Activated T-helper 17 cell treated with anti-CD3 and anti-CD28 coated beads, Interleukin-2, amount 50 U/mL, for 72 hours (primary cell): ENCODE data around the gene COL19A1. TPM values are rescaled to one million over a fixed set of nuclear protein-coding genes. Genes with fewer than 3 reads are reported as not detected.

ENCODE experiments used
- ATAC-seq: fragments of 150-1000 bp; cut with Tn5 transposase; replicated peaks from 2 replicates; pipeline ENCODE4 v1.10.0; 2021; ENCODE audit warnings: mild to moderate bottlenecking, moderate library complexity
- H3K27ac Mint-ChIP-seq: one replicate; pipeline ENCODE4 v1.8.0; 2022; ENCODE audit warnings: mixed read lengths
- H3K27me3 Mint-ChIP-seq: one replicate; pipeline ENCODE4 v1.8.0; 2022; ENCODE audit warnings: mixed read lengths
- H3K36me3 Mint-ChIP-seq: one replicate; pipeline ENCODE4 v1.8.0; 2022; ENCODE audit warnings: low read depth, mild to moderate bottlenecking, mixed read lengths
- H3K4me1 Mint-ChIP-seq: one replicate; pipeline ENCODE4 v1.8.0; 2022; ENCODE audit warnings: mixed read lengths
- H3K4me3 Mint-ChIP-seq: one replicate; pipeline ENCODE4 v1.8.0; 2022; ENCODE audit warnings: mild to moderate bottlenecking, mixed read lengths
- H3K9me3 Mint-ChIP-seq: one replicate; pipeline ENCODE4 v1.8.0; 2022; ENCODE audit warnings: mixed read lengths
- total RNA-seq, 2 donors: library from RNA; stranded (reverse); gene quantifications; one replicate each; pipeline ENCODE4 v1.2.3, GENCODE V29; 2022

COL19A1 gene
- total RNA-seq, 2 donors from 2014 or later, result 0.48 to 1.3 TPM

DNA sequence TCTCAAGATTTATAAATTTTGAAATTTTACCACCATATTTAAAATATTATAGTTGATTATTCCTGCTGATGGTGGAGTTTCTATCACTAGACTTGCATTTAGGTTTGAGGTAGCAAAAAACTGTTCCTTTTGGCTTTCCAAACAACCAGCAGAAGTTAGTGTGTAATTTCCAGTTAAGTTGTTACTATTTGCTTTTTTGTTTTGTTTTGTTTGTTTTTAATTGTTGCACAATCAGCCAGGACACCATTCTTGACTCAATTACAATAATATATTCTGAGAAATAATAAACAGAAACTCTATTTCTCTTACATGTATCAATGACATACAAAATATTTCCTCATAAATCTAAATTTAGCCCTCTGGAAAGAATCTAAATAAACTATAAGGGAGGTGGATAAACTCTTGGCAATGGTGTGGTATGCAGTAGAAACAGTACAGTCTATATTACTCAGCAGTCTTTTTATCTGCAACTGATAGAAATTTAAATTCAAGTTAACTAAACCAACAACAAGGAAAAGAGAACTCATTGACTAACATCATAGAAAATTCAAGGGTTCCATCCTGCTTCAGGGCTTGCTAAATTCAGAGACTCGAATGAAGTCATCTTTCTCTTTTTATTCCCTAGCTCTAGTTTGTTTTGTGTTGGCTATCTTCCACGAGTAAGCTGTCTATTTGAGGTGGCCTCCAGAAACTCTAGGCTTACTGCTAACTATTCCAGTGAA lies 19.4 kb upstream of the COL19A1 start:
- Mint-ChIP-seq H3K4me3 (no peak overlapping the region), H3K36me3 (no peaks in the 10 kb centered on the region), H3K4me1 (no peaks in the 10 kb centered on the region), H3K9me3 (no peaks in the 10 kb centered on the region), H3K27ac (no peak overlapping the region), H3K27me3 (peaks cover 17% of the 10 kb centered on the region)
- no peak for ATAC-seq

GRCh38 chr6:69847492-69847788 lies 18.9 kb upstream of the COL19A1 start:
- no peak overlapping the region for H3K27ac Mint-ChIP-seq
- no peaks in the 10 kb centered on the region for H3K9me3 Mint-ChIP-seq
- no peak for ATAC-seq
- H3K4me1 Mint-ChIP-seq, result no peaks in the 10 kb centered on the region
- peaks cover 14% of the 10 kb centered on the region for H3K27me3 Mint-ChIP-seq
- H3K4me3 Mint-ChIP-seq, result no peak overlapping the region
- H3K36me3 Mint-ChIP-seq, result no peaks in the 10 kb centered on the region

GRCh38 chr6:69848552-69848951 lies 17.8 kb upstream of the COL19A1 start:
- peaks cover 10% of the 10 kb centered on the region for H3K27me3 Mint-ChIP-seq
- H3K36me3 Mint-ChIP-seq, result no peaks in the 10 kb centered on the region
- H3K27ac Mint-ChIP-seq, result no peak overlapping the region
- H3K4me3 Mint-ChIP-seq, result no peak overlapping the region
- H3K9me3 Mint-ChIP-seq, result peaks cover 4% of the 10 kb centered on the region
- no peaks in the 10 kb centered on the region for H3K4me1 Mint-ChIP-seq
- no peak for ATAC-seq

- ATAC-seq, result no peak
- Mint-ChIP-seq H3K27me3 (peaks cover 3% of the 10 kb centered on the region), H3K27ac (no peak overlapping the region), H3K4me3 (no peak overlapping the region), H3K9me3 (peaks cover 4% of the 10 kb centered on the region), H3K4me1 (no peaks in the 10 kb centered on the region), H3K36me3 (no peaks in the 10 kb centered on the region)
Measured at GRCh38 chr6:69852706-69853105, 13.7 kb upstream of the COL19A1 start.

- Mint-ChIP-seq H3K27ac (no peak overlapping the region), H3K36me3 (no peaks in the 10 kb centered on the region), H3K4me1 (peaks cover 8% of the 10 kb centered on the region), H3K9me3 (no peaks in the 10 kb centered on the region), H3K4me3 (no peak overlapping the region), H3K27me3 (peaks cover 4% of the 10 kb centered on the region)
- ATAC-seq, result no peak
Measured at GRCh38 chr6:69861986-69862385, 4.4 kb upstream of the COL19A1 start.

DNA sequence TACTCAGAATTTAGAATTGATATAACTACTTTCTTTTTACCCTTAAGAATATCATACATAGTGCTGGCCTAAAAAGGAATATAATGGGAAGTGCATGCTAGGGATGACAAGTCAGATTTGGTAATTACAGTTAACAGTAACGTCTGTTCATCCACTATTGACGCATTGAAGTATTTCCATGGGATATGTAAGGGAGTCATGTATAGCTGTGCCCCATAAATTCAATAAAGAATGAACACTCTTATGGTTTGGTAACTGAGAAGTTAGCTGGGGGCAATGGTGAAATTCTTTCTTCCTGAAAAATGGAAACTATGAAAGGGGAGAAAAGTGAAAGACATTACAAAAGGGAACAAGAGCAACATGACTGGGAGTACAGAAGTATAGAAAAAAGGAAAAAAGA lies 2.6 kb upstream of the COL19A1 start:
- Mint-ChIP-seq H3K9me3 (no peaks in the 10 kb centered on the region), H3K27me3 (no peaks in the 10 kb centered on the region), H3K4me3 (no peak overlapping the region), H3K27ac (no peak overlapping the region), H3K36me3 (no peaks in the 10 kb centered on the region), H3K4me1 (peaks cover 8% of the 10 kb centered on the region)
- no peak for ATAC-seq

- Mint-ChIP-seq H3K4me3 (no peak overlapping the region), H3K4me1 (peaks cover 8% of the 10 kb centered on the region), H3K36me3 (no peaks in the 10 kb centered on the region), H3K27ac (no peak overlapping the region), H3K9me3 (no peaks in the 10 kb centered on the region), H3K27me3 (peaks cover under 1% of the 10 kb centered on the region)
- no peak for ATAC-seq
Measured at GRCh38 chr6:69865126-69865525, 1.2 kb upstream of the COL19A1 start.

DNA sequence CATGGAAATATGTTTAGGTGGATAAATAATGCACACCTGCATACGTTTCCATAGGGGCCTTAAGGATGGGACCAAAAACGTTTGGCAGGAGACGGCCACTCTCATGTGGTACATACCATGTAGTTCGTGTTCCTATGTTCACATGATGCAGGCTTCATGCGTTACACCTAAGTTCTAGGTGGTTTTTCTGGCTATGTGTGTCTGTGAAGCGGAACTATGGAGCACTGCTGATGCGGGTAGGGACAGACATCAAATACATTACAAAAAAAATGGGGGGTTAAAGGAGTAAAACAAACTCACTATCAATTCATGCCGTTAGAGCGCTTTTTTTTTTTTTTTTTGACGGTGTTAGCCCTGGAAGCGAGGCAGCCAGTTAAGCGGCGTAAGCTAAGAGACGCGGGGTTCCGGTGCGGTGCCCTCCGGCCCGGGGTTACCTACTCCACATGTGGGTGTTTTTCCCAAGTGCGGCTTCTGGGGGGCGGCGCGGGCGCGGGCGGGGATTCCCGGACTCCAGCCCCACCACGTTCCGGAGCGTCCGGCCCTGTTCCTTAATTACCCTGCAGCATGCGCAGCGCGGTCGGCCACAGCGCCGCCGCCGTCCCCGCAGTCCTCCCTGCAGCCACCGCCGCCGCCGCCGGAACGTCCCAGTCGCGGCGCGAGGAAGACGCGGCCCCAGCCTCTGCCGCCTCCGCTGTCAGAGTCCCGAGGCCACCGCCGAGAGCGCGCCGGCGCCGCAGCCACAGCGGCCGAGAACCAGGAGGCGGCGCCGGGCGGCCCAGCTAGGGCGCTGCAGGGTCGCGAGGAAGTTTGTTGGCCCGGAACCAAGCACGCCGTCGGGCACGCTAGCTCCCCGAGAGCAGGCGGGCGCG lies 648 bp downstream of the COL19A1 start:
- Mint-ChIP-seq H3K36me3 (no peaks in the 10 kb centered on the region), H3K9me3 (no peaks in the 10 kb centered on the region), H3K27ac (peak overlapping the region; percentile 20), H3K4me3 (peak overlapping the region; percentile 75), H3K4me1 (peaks cover 8% of the 10 kb centered on the region), H3K27me3 (peaks cover 7% of the 10 kb centered on the region)
- peak; percentile 80 for ATAC-seq

- Mint-ChIP-seq H3K27me3 (peaks cover 7% of the 10 kb centered on the region), H3K27ac (no peak overlapping the region), H3K4me1 (peaks cover 8% of the 10 kb centered on the region), H3K4me3 (peak overlapping the region; percentile 75), H3K36me3 (no peaks in the 10 kb centered on the region), H3K9me3 (no peaks in the 10 kb centered on the region)
- no peak for ATAC-seq
Measured at GRCh38 chr6:69867639-69867976, 1.3 kb downstream of the COL19A1 start.

DNA sequence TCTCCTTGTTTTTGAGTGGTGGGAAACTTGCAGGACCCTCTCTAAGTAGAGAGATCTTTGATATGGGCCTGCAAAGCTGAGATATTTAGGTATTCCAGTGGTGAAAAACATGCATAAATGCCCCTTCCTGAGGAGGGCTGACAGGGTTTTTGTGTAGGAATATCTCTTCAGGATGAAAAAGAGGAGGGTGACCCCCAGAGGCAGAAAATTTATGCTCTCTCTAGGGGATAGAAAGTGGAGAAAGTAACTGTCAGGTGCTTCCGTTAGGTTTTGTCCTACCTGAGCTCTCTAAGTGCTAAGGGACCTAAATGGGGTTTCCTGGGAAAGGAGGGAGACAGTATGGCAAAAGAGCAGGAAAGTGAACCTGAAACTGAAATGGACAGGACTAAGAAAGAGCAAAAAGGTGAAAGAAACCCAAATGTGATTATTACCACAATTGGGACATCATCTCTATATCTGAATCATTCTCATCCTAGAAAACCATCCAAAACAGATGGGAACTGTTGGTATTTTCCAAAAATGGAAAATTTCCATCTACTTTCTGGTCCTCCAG lies 2.0 kb downstream of the COL19A1 start:
- ATAC-seq, result no peak
- peaks cover 8% of the 10 kb centered on the region for H3K4me1 Mint-ChIP-seq
- H3K9me3 Mint-ChIP-seq, result no peaks in the 10 kb centered on the region
- no peaks in the 10 kb centered on the region for H3K36me3 Mint-ChIP-seq
- H3K27ac Mint-ChIP-seq, result no peak overlapping the region
- H3K4me3 Mint-ChIP-seq, result peak overlapping the region; percentile 75
- H3K27me3 Mint-ChIP-seq, result peaks cover 7% of the 10 kb centered on the region

DNA sequence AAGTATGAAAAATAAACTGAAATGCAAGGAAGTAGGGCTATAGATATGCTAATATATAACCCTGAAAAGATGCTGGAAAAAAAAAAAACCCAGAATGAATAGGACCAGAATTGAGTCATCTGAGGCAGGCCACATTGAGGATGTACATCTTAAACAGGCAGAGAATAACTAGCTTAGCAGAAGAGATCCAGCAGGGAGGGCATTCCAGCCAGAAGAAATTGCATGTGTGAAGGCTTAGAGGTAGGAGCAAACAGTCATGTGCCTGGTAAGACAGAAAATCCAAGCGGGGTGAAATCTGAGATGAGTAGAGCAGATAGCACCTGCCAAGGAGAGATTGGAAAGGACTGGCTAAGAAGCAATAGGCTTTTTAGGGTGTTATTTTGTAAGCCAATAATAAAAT lies 2.6 kb downstream of the COL19A1 start:
- Mint-ChIP-seq H3K4me1 (peaks cover 8% of the 10 kb centered on the region), H3K27ac (no peak overlapping the region), H3K4me3 (peak overlapping the region; percentile 75), H3K27me3 (peaks cover 12% of the 10 kb centered on the region), H3K36me3 (no peaks in the 10 kb centered on the region), H3K9me3 (no peaks in the 10 kb centered on the region)
- peak; percentile 53 for ATAC-seq

DNA sequence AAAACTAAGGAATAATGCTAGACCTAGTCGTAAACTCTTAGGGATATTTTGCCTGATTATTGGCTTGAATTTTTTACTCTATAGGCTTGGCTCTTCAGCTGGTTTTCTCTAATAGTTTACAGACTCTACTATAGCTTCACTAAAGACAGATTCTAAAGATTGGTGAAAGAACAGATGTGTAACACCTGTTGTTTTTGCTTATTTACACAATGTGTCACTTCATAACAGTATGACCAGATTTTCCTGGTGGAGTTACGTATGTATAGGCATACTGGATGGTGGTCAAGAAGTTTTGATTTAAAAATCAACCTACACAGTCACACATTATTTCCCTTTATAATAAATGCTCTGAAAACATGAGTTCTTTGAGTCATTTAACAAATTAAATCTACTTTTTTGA lies 4.8 kb downstream of the COL19A1 start:
- no peaks in the 10 kb centered on the region for H3K36me3 Mint-ChIP-seq
- no peak overlapping the region for H3K4me3 Mint-ChIP-seq
- no peaks in the 10 kb centered on the region for H3K9me3 Mint-ChIP-seq
- ATAC-seq, result no peak
- no peak overlapping the region for H3K27ac Mint-ChIP-seq
- H3K4me1 Mint-ChIP-seq, result peaks cover 7% of the 10 kb centered on the region
- H3K27me3 Mint-ChIP-seq, result peaks cover 22% of the 10 kb centered on the region

DNA sequence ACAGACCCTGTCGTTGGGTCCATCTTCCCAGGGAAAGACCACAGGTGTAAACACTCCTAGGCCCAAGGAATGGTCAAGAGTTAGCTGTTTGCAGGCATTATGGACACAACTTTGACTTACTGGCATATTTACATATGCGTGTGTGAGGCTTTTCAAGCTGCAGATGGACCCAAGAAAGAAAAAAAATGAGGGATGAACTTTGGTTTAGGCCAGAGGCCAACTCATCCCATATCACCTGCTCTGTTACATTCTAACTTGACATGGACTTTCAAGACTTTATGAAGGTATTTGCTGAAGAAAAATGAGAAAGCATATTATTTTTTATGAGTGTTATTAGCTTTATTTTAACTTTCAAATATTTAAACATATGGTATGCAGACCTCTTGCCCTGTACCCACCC lies 6.9 kb downstream of the COL19A1 start:
- Mint-ChIP-seq H3K27me3 (peaks cover 22% of the 10 kb centered on the region), H3K9me3 (no peaks in the 10 kb centered on the region), H3K27ac (no peak overlapping the region), H3K36me3 (no peaks in the 10 kb centered on the region), H3K4me1 (no peaks in the 10 kb centered on the region), H3K4me3 (no peak overlapping the region)
- ATAC-seq, result no peak

- Mint-ChIP-seq H3K4me1 (no peaks in the 10 kb centered on the region), H3K9me3 (no peaks in the 10 kb centered on the region), H3K36me3 (no peaks in the 10 kb centered on the region), H3K4me3 (no peak overlapping the region), H3K27me3 (peaks cover 19% of the 10 kb centered on the region), H3K27ac (no peak overlapping the region)
- ATAC-seq, result no peak
Measured at GRCh38 chr6:69875715-69876114, 9.4 kb downstream of the COL19A1 start.

DNA sequence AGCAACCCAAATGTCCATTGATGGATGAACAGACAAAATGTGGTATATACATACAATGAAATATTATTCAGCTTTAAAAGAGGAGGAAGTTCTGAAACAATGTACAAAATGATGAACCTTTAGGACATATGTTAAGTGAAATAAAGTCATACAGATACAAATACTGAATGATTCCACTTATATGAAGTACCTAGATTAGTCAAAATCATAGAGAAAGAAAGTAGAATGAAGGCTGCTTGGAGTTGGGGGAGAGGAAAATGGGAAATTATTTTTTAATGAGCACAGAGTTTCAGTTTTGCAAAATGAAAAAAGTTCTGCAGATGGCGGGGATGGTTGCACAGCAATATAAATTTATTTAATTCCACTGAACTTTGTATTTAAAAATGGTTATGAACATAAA lies 12.4 kb downstream of the COL19A1 start:
- Mint-ChIP-seq H3K9me3 (no peaks in the 10 kb centered on the region), H3K4me3 (no peak overlapping the region), H3K36me3 (no peaks in the 10 kb centered on the region), H3K27me3 (peaks cover 31% of the 10 kb centered on the region), H3K27ac (no peak overlapping the region), H3K4me1 (no peaks in the 10 kb centered on the region)
- ATAC-seq, result no peak
